GM12873 (cell line): Measurements from ENCODE around the gene MED27.

Source experiments
- CTCF ChIP-seq: IDR thresholded peaks from 2 replicates; pipeline ENCODE4 v1.5.1; 2012; ENCODE audit warnings: low read depth, mild to moderate bottlenecking, moderate library complexity, low read length, control low read depth; ENCODE audit not compliant: insufficient read depth; ENCODE audit errors: missing control alignments

Gene MED27

DNA sequence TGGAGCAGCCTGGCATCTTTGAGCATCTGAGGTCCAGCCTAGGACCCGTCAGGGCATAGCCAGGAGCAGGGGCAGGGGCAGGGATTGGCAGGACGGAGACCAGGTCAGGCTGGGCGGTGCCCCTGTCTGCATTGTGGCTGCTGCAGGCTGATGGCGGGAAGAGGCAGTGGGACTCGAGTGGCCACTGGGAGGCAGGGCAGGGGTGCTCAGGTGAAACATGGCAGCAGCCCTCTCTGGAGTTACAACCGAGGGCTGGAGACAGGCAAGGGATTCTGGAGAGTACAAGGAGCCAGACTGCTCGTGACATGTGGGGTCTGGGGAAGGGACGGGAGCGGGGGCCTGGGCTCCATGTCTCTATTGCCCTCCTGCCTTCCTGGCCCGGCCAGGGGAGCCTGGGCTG, 242.4 kb downstream of the MED27 start:
- TF ChIP-seq CTCF = peak; percentile 20

- TF ChIP-seq CTCF = no peak
Measured at GRCh38 chr9:131836607-131837315, 242.9 kb downstream of the MED27 start.

DNA sequence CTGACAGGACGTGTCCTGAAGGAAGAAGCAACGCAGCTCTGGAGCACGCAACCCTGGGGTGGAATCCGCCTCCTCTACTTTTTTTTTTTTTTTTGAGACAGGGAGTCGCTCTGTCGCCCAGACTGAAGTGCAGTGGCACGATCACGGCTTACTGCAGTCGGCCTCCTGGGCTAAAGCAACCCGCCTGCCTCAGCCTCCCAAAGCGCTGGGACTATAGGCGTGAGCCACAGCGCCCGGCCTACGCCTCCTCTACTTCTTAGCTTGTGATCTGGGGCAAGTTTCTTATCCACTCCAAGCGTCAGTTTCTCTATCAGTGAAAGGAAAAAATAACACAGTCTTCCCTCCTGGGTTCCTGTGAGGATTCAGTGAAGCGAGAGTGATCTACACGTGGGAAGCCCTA, 243.6 kb downstream of the MED27 start:
- no peak for TF ChIP-seq CTCF

GRCh38 chr9:131835151-131835910, 244.3 kb downstream of the MED27 start:
- no peak for TF ChIP-seq CTCF

GRCh38 chr9:131834721-131835120, 244.9 kb downstream of the MED27 start:
- no peak for TF ChIP-seq CTCF

DNA sequence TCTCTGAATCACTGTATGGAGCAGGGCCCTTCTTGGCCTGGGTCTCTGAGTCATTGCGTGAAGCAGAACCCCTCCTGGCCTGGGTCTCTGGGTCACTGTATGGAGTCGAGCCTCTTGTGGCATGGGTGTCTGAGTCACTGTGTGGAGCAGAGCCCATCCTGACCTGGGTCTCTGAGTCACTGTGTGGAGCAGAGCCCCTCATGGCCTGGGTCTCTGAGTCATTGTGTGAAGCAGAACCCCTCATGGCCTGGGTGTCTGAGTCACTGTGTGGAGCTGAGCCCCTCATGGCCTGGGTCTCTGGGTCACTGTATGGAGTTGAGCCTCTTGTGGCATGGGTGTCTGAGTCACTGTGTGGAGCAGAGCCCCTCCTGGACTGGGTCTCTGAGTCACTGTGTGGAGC, 245.8 kb downstream of the MED27 start:
- TF ChIP-seq CTCF = no peak

GRCh38 chr9:131833083-131833482, 246.6 kb downstream of the MED27 start:
- TF ChIP-seq CTCF = no peak
